Transverse colon (tissue), 4 donors: ENCODE data around the gene C2orf81. TPM values are rescaled to one million over a fixed set of nuclear protein-coding genes. Genes with fewer than 3 reads are reported as not detected.
"Not testable (repeated sequence)": the region's sequence is repeated elsewhere in the genome, so short reads cannot be mapped to it uniquely, and the experiment has no call there.

Source experiments
- DNase-seq: peaks from one replicate; pipeline ENCODE4 v3.0.0-alpha.2; 2019
- H3K27ac ChIP-seq, 4 donors: fragments of 200-600 bp; sonication (generic); 2 replicates each; pipeline ENCODE4 v1.5.1; 2016 to 2018; ENCODE audit warnings: inconsistent platforms in 4 of 4
- H3K27me3 ChIP-seq: fragments of 200-600 bp; sonication (generic); 2 replicates; pipeline ENCODE4 v1.5.1; 2017; ENCODE audit warnings: inconsistent platforms
- H3K36me3 ChIP-seq, 4 donors: fragments of 200-600 bp; sonication (generic); 2 replicates each; pipeline ENCODE4 v1.5.1; 2017 to 2019; ENCODE audit warnings: inconsistent platforms in 4 of 4
- H3K4me1 ChIP-seq, 4 donors: fragments of 200-600 bp; sonication (generic); 2 replicates each; pipeline ENCODE4 v1.5.1; 2017 to 2020; ENCODE audit warnings: inconsistent platforms in 4 of 4
- H3K4me3 ChIP-seq, 4 donors: fragments of 200-600 bp; sonication (generic); 1 replicate in 1 of 4; 2 replicates in 3 of 4; pipeline versions ENCODE4 v1.5.1 to v1.6.1; 2017 to 2019; ENCODE audit warnings: inconsistent platforms in 4 of 4
- H3K9me3 ChIP-seq, 2 donors: fragments of 200-600 bp; sonication (generic); 2 replicates each; pipeline ENCODE4 v1.5.1; 2017 to 2019; ENCODE audit warnings: inconsistent platforms in 2 of 2
- EP300 ChIP-seq: sonication (generic); formaldehyde crosslinking; IDR thresholded peaks from one replicate; pipeline ENCODE4 v1.6.1; 2017; ENCODE audit warnings: antibody characterized with exemption, low read depth
- POLR2A ChIP-seq: fragments of 450-650 bp; IDR thresholded peaks from one replicate; pipeline ENCODE4 v1.6.1; 2016; ENCODE audit warnings: antibody characterized with exemption, mild to moderate bottlenecking, moderate library complexity
- POLR2AphosphoS5 ChIP-seq, 3 donors: sonication (generic); formaldehyde crosslinking; IDR thresholded peaks; one replicate each; pipeline ENCODE4 v1.6.1; 2016; ENCODE audit warnings: antibody characterized with exemption in 3 of 3
- WGBS, 2 donors: methylation state at CpG; one replicate each; pipeline ENCODE4 v1.1.5; 2018; ENCODE audit warnings: low coverage in 1 of 2; 5-methylcytosine and 5-hydroxymethylcytosine counted together
- in situ Hi-C, 4 donors: fragments of 200-750 bp; cut with MboI; loops; one replicate each; pipeline versions ENCODE4 v1.15.0 to v1.15.1; 2017; ENCODE audit warnings: low sequenced_read_pairs in 3 of 4, low pct_ligation_motif_present in 1 of 4, low pct_unique_long_range_greater_than_20kb in 1 of 4
- intact Hi-C: fragments of 100-400 bp; cut with DNase I; formaldehyde crosslinking; loops from one replicate; pipeline ENCODE4 v1.15.1; 2023; ENCODE audit warnings: low total_unique reads
- total RNA-seq, 4 donors: library from RNA; depleted of rRNA; stranded (reverse); fragments of >200 nt; gene quantifications; one replicate each; pipeline ENCODE4 v1.1.0, GENCODE V29; 2016
- TF ChIP-seq, protein P1 (sequence below), 5 experiments: fragments of 200-600 bp in 3 of 5; fragments of 450-650 bp in 2 of 5; sonication (generic) in 3 of 5; IDR thresholded peaks; 1 replicate in 2 of 5; 2 replicates in 3 of 5; pipeline ENCODE4 v1.5.1; 2016 to 2017; ENCODE audit warnings: antibody characterized with exemption in 5 of 5, inconsistent platforms in 3 of 5, mild to moderate bottlenecking in 2 of 5, moderate library complexity in 1 of 5

Gene C2orf81
- total RNA-seq, 4 donors from 2014 or later, result 0.82 to 1.3 TPM; not detected in 2

DNA sequence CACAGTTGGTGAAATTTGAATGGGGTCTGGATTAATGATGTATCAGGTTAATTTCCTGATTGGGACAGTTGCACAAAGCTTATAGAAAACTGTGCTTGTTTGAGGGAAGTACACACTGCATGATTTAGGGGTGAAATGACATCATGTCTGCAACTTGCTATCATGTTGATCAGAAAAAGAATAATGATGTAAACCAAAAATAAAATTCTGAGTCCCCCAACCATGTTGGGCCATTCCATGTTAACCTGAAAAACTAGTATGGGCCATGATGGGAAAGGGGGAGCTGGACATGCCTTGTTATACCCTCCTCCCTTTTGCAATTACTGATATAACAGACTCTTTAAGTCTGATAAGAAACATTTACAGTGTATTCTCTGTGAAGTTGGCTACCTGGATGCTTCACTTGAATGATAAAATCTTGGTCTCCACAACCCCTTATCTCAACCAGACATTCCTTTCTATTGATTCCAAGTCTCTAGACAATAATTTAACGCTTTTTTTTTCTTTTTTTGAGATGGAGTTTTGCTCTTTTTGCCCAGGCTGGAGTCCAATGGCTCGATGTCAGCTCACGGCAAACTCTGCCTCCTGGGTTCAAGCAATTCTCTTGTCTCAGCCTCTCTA is 29.3 kb upstream of the C2orf81 start:
- 81 to 87% methylated on average over 3 of the region's 3 CpGs for WGBS, 2 donors
- in situ Hi-C loops (no loop called here), intact Hi-C loops (no loop called here)
- DNase-seq, result no peak
- no peak overlapping the region for H3K27ac ChIP-seq
- H3K4me3 ChIP-seq, result no peak overlapping the region
- H3K27me3 ChIP-seq, result no peaks in the 10 kb centered on the region
- TF ChIP-seq, protein P1, sequence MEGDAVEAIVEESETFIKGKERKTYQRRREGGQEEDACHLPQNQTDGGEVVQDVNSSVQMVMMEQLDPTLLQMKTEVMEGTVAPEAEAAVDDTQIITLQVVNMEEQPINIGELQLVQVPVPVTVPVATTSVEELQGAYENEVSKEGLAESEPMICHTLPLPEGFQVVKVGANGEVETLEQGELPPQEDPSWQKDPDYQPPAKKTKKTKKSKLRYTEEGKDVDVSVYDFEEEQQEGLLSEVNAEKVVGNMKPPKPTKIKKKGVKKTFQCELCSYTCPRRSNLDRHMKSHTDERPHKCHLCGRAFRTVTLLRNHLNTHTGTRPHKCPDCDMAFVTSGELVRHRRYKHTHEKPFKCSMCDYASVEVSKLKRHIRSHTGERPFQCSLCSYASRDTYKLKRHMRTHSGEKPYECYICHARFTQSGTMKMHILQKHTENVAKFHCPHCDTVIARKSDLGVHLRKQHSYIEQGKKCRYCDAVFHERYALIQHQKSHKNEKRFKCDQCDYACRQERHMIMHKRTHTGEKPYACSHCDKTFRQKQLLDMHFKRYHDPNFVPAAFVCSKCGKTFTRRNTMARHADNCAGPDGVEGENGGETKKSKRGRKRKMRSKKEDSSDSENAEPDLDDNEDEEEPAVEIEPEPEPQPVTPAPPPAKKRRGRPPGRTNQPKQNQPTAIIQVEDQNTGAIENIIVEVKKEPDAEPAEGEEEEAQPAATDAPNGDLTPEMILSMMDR (IDR thresholded peaks at IDR 0.05), result no peak
- TF ChIP-seq POLR2A (no peak), EP300 (no peak), POLR2AphosphoS5 (IDR thresholded peaks at IDR 0.05) (no peak)
- no peaks in the 10 kb centered on the region for H3K36me3 ChIP-seq
- H3K4me1 ChIP-seq, result peaks cover 3 to 6% (median 5%) of the 10 kb centered on the region in 4 donors
- no peaks in the 10 kb centered on the region for H3K9me3 ChIP-seq

DNA sequence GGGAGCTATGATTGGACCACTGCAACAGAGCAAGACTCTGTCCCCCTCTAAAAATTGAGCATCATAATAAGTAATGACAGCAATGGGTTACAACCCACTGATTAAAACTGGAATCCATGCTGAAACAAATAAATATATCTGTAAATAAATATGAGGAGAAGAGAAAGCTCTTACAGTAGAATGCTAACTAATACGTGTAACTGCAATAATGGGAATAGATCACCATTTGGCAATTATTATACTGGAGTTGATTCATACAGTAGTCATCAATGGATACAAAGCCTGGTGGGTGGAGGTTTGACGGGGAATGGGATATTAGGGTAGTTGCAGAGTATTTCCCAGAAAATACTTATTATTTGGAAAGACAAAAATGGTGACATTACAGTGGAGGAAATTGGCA is 27.4 kb upstream of the C2orf81 start:
- Histone ChIP-seq H3K36me3 (no peaks in the 10 kb centered on the region), H3K4me1 (peaks cover 0 to 5% (median 0%) of the 10 kb centered on the region in 4 donors), H3K4me3 (no peak overlapping the region), H3K27ac (no peak overlapping the region), H3K9me3 (no peaks in the 10 kb centered on the region), H3K27me3 (no peaks in the 10 kb centered on the region)
- WGBS, 2 donors, result 80% methylated on average over 2 of the region's 2 CpGs; no CpG with 5 or more reads in 1 of the 2 donors
- intact Hi-C loops (no loop called here), in situ Hi-C loops (no loop called here)
- no peak for TF ChIP-seq POLR2AphosphoS5 (IDR thresholded peaks at IDR 0.05)
- no peak for TF ChIP-seq POLR2A
- no peak for TF ChIP-seq EP300
- TF ChIP-seq, protein P1 (IDR thresholded peaks at IDR 0.05), result no peak
- no peak for DNase-seq

DNA sequence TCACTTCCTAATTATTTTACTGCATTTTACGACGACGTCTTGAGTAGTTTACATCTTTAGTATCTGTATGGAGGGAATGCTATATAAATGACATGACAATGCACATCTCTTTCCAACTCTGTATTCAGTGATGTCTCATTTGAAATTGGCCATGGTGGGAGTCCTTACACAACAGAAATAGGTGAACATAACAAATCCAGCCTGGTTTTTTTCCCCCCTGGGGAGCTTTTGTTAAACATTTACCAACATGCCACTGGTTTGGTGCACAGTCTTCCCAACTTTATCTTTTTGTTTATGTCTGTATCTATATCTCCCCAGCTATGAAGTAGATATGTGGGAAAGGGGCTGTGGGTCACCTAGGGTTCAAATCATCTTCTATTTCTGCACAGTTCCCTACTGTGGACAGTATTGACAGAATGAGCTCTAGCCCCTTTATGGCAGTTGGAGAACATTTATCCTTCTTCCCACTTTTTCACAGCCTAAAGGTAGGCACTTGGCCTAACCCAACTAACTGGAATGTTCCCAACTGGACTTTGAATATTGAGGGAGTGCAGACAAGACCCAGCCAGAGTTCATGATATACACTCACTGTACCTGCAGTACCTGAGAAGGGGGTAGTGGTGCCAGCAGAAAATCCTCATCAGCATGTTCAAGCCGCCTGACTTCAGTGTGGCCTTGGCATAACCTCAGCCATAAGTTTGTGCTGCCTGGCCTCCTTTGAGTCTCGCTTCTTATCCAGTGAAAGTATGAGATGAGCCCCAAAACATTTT is 26.0 kb upstream of the C2orf81 start:
- Histone ChIP-seq H3K27ac (no peak overlapping the region), H3K4me1 (peaks cover 0 to 12% (median 2%) of the 10 kb centered on the region in 4 donors), H3K36me3 (no peaks in the 10 kb centered on the region), H3K27me3 (peaks cover 3% of the 10 kb centered on the region), H3K9me3 (no peaks in the 10 kb centered on the region), H3K4me3 (no peak overlapping the region)
- intact Hi-C loops, result no loop called here
- no peak for DNase-seq
- 59 to 74% methylated on average over 5 of the region's 5 CpGs for WGBS, 2 donors
- TF ChIP-seq EP300 (no peak), POLR2AphosphoS5 (IDR thresholded peaks at IDR 0.05) (no peak), POLR2A (no peak)
- TF ChIP-seq, protein P1 (IDR thresholded peaks at IDR 0.05), result no peak
- in situ Hi-C loops, result no loop called here

DNA sequence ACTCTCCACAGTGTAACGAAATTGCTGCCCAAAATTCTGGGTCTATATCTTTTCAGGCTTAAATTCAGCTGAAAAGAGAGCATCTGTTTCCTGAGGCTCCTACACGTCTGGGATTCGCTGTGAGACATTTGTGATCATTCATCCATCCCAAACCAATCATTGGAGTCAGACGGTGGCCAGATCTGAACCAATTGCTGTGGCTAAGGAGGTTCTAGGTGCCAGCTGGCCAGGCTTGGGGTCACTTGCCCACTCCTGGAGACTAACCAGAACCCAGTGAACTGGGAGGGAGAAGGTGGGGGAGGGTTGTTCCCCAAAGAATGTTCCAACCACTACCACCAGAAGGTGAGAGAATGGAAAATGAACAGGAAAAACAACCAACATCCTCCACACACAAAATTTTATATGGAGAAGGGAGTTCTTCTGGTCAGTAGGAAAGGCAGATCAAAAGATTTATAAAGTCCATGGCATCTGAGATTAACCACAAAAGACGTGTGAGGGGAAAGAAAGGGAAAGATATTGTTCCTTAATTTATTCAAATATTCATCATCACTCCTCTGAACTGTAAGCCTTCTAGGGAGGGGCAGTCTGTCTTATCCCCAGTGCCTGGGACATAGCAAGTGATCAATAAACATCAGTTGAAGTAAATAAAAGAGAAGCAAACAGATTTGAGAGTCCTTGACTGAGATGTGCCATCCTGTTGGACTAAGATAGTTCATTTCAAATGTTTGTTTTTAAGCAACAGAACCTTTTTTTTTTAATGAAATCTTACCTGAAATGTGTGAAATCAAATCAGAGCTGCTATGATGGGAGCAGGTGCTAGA is 23.3 kb upstream of the C2orf81 start:
- TF ChIP-seq EP300, result no peak
- TF ChIP-seq, protein P1 (IDR thresholded peaks at IDR 0.05), result no peak
- TF ChIP-seq POLR2A, result no peak
- no peak for TF ChIP-seq POLR2AphosphoS5 (IDR thresholded peaks at IDR 0.05)
- H3K4me1 ChIP-seq, result peaks cover 4 to 33% (median 8%) of the 10 kb centered on the region in 4 donors
- intact Hi-C loops (no loop called here), in situ Hi-C loops (no loop called here)
- peaks cover 9% of the 10 kb centered on the region for H3K27me3 ChIP-seq
- 33 to 46% methylated on average over 4 to 5 of the region's 5 CpGs for WGBS, 2 donors
- DNase-seq, result no peak
- H3K9me3 ChIP-seq, result no peaks in the 10 kb centered on the region
- no peaks in the 10 kb centered on the region for H3K36me3 ChIP-seq
- H3K27ac ChIP-seq, result no peak overlapping the region
- H3K4me3 ChIP-seq, result no peak overlapping the region

DNA sequence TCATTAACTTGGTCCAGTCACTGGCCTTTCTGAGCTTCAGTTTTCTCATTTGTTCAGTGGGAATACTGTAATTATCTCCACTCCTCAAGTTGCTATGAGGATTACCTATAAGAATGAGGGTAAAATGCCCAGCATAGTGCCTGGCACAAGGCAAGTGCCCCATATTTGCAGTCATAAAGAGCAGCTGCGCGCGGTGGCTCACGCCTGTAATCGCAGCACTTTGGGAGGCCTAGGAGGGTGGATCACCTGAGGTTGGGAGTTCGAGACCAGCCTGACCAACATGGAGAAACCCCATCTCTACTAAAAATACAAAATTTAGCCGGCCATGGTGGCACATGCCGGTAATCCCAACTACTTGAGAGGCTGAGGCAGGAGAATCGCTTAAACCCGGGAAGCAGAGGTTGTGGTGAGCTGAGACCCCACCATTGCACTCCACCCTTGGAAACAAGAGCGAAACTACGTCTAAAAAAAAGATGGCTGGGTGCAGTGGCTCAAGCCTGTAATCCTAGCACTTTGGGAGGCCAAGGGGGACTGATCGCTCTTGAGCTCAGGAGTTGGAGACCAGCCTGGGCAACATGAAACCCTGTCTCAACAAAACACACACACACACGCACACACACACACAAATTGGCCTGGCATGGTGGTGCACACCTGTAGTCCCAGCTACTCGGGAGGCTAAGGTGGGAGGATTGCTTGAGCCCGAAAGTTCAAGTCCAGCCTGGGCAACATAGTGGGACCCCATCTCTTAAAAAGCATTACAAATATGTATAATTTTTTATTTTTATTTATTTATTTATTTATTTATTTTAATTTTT is 21.3 kb upstream of the C2orf81 start:
- H3K4me3 ChIP-seq, result peak overlapping the region in 3 of 4 donors; percentile 43 to 58 (median 49)
- 75 to 76% methylated on average over 3 to 16 of the region's 16 CpGs for WGBS, 2 donors
- DNase-seq, H3K9me3 ChIP-seq, H3K36me3 ChIP-seq, H3K27me3 ChIP-seq, intact Hi-C loops, in situ Hi-C loops: not testable (repeated sequence)
- H3K27ac ChIP-seq, result peak overlapping the region; percentile 88 to 93 (median 91)
- H3K4me1 ChIP-seq, result peaks cover 11 to 46% (median 16%) of the 10 kb centered on the region in 4 donors
